ENCODE measurements around the gene SYF2. TPM values are rescaled to one million over a fixed set of nuclear protein-coding genes. Genes with fewer than 3 reads are reported as not detected.
A peak's percentile ranks its signal among the peaks of the same experiment; 100 is the strongest.

Gene SYF2
- total and polyA plus RNA-seq, 2 of the 13 experiments (the other 11 are each of a cell fraction or from before 2014, with no cell fraction given), result 17.8 to 34.1 TPM

- Histone ChIP-seq H4K20me1 (ENCODE audit: insufficient read depth, low read length) (no peaks in the 10 kb centered on the region), H3K79me2 (ENCODE audit: insufficient read depth, low read length) (no peaks in the 10 kb centered on the region), H3K27me3 (ENCODE audit: control insufficient read depth in 1 of 2, insufficient read depth in 2 of 2, low read length in 2 of 2) (no peaks in the 10 kb centered on the region; a peak in 1 of 5 replicates), H3K9me3 (ENCODE audit: low read length) (no peaks in the 10 kb centered on the region), H3K9ac (ENCODE audit: insufficient read depth, low read depth, low read length) (peak overlapping the region; percentile 23; the same call in 1 of the 2 replicates), H2AFZ (ENCODE audit: low read length) (peak overlapping the region; percentile 46), H3K4me2 (ENCODE audit: low read depth, low read length) (peak overlapping the region; percentile 79), H3K27ac (ENCODE audit: extremely low read length, insufficient read depth, low read length) (no peak overlapping the region), H3K4me3 (replicated peaks in 1 of 3; ENCODE audit: insufficient read depth in 1 of 3, low read depth in 2 of 3, low read length in 3 of 3) (no peak overlapping the region; a peak in 1 of 6 replicates), H3K36me3 (replicated peaks in 1 of 2; ENCODE audit: control insufficient read depth in 1 of 2, insufficient read depth in 2 of 2, low read length in 2 of 2) (no peaks in the 10 kb centered on the region), H3K4me1 (ENCODE audit: insufficient read depth, low read length) (peaks cover 41% of the 10 kb centered on the region)
- no peak for ATAC-seq
- intact Hi-C loops (cut with micrococcal nuclease; ENCODE audit: unreplicated experiment), result loop anchor here (1.0 to 5.0 kb wide), 4 partner anchors 57 to 168 kb away; no protein-coding TSS in a partner anchor
- in situ Hi-C loops (cut with HindIII; ENCODE audit: extremely low pct_ligation_motif_present, low pct_unique_long_range_greater_than_20kb), result loop anchor here (5.0 kb wide), 1 partner anchor 88 kb away; no protein-coding TSS in a partner anchor
- ChIA-PET POLR2A (interaction anchor here (1.0 to 2.9 kb wide), 3 partner anchors 27 to 87 kb away, joined by 3 to 13 read pairs (median 10); partner anchors contain the start of gene SYF2), CTCF (ENCODE audit: low intra/inter-chr PET ratio, low total read pairs) (interaction anchor here (1.3 to 2.9 kb wide), 4 partner anchors 56 to 168 kb away, joined by 5 to 55 read pairs (median 10); no protein-coding TSS in a partner anchor)
- no TSS peak for BruUV-seq (replicated peaks)
- DNase-seq (ENCODE audit: low spot score), result no peak
- WGBS (ENCODE audit: low lambda C conversion rate), result 84% methylated on average over 5 of the region's 5 CpGs
- no peak for FAIRE-seq
- TF ChIP-seq, protein P1, sequence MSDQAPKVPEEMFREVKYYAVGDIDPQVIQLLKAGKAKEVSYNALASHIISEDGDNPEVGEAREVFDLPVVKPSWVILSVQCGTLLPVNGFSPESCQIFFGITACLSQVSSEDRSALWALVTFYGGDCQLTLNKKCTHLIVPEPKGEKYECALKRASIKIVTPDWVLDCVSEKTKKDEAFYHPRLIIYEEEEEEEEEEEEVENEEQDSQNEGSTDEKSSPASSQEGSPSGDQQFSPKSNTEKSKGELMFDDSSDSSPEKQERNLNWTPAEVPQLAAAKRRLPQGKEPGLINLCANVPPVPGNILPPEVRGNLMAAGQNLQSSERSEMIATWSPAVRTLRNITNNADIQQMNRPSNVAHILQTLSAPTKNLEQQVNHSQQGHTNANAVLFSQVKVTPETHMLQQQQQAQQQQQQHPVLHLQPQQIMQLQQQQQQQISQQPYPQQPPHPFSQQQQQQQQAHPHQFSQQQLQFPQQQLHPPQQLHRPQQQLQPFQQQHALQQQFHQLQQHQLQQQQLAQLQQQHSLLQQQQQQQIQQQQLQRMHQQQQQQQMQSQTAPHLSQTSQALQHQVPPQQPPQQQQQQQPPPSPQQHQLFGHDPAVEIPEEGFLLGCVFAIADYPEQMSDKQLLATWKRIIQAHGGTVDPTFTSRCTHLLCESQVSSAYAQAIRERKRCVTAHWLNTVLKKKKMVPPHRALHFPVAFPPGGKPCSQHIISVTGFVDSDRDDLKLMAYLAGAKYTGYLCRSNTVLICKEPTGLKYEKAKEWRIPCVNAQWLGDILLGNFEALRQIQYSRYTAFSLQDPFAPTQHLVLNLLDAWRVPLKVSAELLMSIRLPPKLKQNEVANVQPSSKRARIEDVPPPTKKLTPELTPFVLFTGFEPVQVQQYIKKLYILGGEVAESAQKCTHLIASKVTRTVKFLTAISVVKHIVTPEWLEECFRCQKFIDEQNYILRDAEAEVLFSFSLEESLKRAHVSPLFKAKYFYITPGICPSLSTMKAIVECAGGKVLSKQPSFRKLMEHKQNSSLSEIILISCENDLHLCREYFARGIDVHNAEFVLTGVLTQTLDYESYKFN (CRISPR knock-in tag; conservative IDR thresholded peaks at IDR 0.05), result no peak
- TF ChIP-seq, protein P2, sequence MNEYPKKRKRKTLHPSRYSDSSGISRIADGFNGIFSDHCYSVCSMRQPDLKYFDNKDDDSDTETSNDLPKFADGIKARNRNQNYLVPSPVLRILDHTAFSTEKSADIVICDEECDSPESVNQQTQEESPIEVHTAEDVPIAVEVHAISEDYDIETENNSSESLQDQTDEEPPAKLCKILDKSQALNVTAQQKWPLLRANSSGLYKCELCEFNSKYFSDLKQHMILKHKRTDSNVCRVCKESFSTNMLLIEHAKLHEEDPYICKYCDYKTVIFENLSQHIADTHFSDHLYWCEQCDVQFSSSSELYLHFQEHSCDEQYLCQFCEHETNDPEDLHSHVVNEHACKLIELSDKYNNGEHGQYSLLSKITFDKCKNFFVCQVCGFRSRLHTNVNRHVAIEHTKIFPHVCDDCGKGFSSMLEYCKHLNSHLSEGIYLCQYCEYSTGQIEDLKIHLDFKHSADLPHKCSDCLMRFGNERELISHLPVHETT (CRISPR knock-in tag; conservative IDR thresholded peaks at IDR 0.05), result no peak
- TF ChIP-seq ZSCAN22 (CRISPR knock-in tag; IDR thresholded peaks at IDR 0.05) (no peak), SOX5 (CRISPR knock-in tag; IDR thresholded peaks at IDR 0.05; ENCODE audit: borderline replicate concordance) (no peak), MZF1 (CRISPR knock-in tag; IDR thresholded peaks at IDR 0.05; ENCODE audit: borderline replicate concordance) (no peak), ZNF329 (CRISPR knock-in tag; IDR thresholded peaks at IDR 0.05; ENCODE audit: low read depth) (no peak), ZNF652 (CRISPR knock-in tag; IDR thresholded peaks at IDR 0.05; ENCODE audit: borderline replicate concordance, low read depth) (no peak), ZBTB34 (CRISPR knock-in tag; IDR thresholded peaks at IDR 0.05) (no peak), TCF7 (IDR thresholded peaks at IDR 0.05; ENCODE audit: low read depth) (no peak), FOXC1 (CRISPR knock-in tag; IDR thresholded peaks at IDR 0.05; ENCODE audit: borderline replicate concordance) (no peak), SPEN (CRISPR knock-in tag; IDR thresholded peaks at IDR 0.05; ENCODE audit: low read depth) (no peak), RNF219 (CRISPR knock-in tag; IDR thresholded peaks at IDR 0.05) (no peak), ATF7-NPFF (CRISPR knock-in tag; IDR thresholded peaks at IDR 0.05; ENCODE audit: low read depth) (no peak), SMYD3 (CRISPR knock-in tag; IDR thresholded peaks at IDR 0.05) (no peak)
- TF ChIP-seq, protein P3, sequence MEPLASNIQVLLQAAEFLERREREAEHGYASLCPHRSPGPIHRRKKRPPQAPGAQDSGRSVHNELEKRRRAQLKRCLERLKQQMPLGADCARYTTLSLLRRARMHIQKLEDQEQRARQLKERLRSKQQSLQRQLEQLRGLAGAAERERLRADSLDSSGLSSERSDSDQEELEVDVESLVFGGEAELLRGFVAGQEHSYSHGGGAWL (CRISPR knock-in tag; IDR thresholded peaks at IDR 0.05), result no peak
These were observed 26.5 kb downstream of the SYF2 start for GRCh38 chr1:25205786-25206185.

Measured in HepG2 (cell line).